Naive thymus-derived CD4-positive, alpha-beta T cell (primary cell): Measurements from ENCODE around the gene ZNF419. TPM values are rescaled to one million over a fixed set of nuclear protein-coding genes. Genes with fewer than 3 reads are reported as not detected.
"Not testable (repeated sequence)": the region's sequence is repeated elsewhere in the genome, so short reads cannot be mapped to it uniquely, and the experiment has no call there.

Source experiments
- ATAC-seq: fragments of 150-1000 bp; cut with Tn5 transposase; 2 replicates; pipeline ENCODE4 v1.10.0; 2021; ENCODE audit warnings: mild to moderate bottlenecking, moderate library complexity
- CTCF ChIA-PET: fragments of 350-600 bp; sonication (Branson Sonifier 250); formaldehyde crosslinking; loops from one replicate; lab custom pipeline; 2021; ENCODE audit warnings: antibody characterized with exemption; lab: Charles Lee
- POLR2A ChIA-PET: fragments of 350-600 bp; sonication (Branson Sonifier 250); formaldehyde crosslinking; loops from one replicate; lab custom pipeline; 2021; ENCODE audit warnings: antibody characterized with exemption, inconsistent platforms; lab: Charles Lee
- DNase-seq, 9 donors: peaks; one replicate each; pipeline versions ENCODE4 v3.0.0 to v3.0.0-alpha.2; 2020 to 2022; ENCODE audit warnings: mixed read lengths in 1 of 9
- H3K27ac ChIP-seq: one replicate; pipeline ENCODE4 v1.7.0; 2013; ENCODE audit warnings: mild to moderate bottlenecking, low read depth, low read length, moderate library complexity
- H3K27me3 ChIP-seq, 2 donors: one replicate each; pipeline ENCODE4 v1.7.0; 2013; ENCODE audit warnings: low read length in 2 of 2, mild to moderate bottlenecking in 2 of 2, moderate library complexity in 2 of 2; ENCODE audit not compliant: control insufficient read depth in 2 of 2, insufficient read depth in 2 of 2
- H3K36me3 ChIP-seq, 3 experiments: 1 replicate in 2 of 3; 2 replicates in 1 of 3; pipeline ENCODE4 v1.7.0; 2013; ENCODE audit warnings: low read length in 3 of 3, mild to moderate bottlenecking in 3 of 3, moderate library complexity in 1 of 3; ENCODE audit not compliant: insufficient read depth in 3 of 3, control insufficient read depth in 2 of 3
- H3K4me1 ChIP-seq, 2 donors: one replicate each; pipeline ENCODE4 v1.7.0; 2013; ENCODE audit warnings: low read length in 2 of 2, mild to moderate bottlenecking in 2 of 2, moderate library complexity in 1 of 2; ENCODE audit not compliant: control insufficient read depth in 2 of 2, insufficient read depth in 2 of 2
- H3K4me3 ChIP-seq: 2 replicates; pipeline ENCODE4 v1.7.0; 2013; ENCODE audit warnings: mild to moderate bottlenecking, low read length
- H3K9me3 ChIP-seq, 3 experiments: 1 replicate in 2 of 3; 2 replicates in 1 of 3; pipeline ENCODE4 v1.7.0; 2013; ENCODE audit warnings: low read length in 3 of 3; ENCODE audit not compliant: control insufficient read depth in 2 of 3
- H3K27ac Mint-ChIP-seq, 9 donors: one replicate each; pipeline ENCODE4 v1.8.0; 2020 to 2022; ENCODE audit warnings: mixed read lengths in 9 of 9, mild to moderate bottlenecking in 8 of 9, moderate library complexity in 5 of 9, inconsistent platforms in 2 of 9
- H3K27me3 Mint-ChIP-seq, 5 donors: one replicate each; pipeline ENCODE4 v1.8.0; 2021 to 2022; ENCODE audit warnings: mixed read lengths in 5 of 5, mild to moderate bottlenecking in 1 of 5
- H3K36me3 Mint-ChIP-seq, 5 donors: one replicate each; pipeline ENCODE4 v1.8.0; 2020 to 2022; ENCODE audit warnings: mixed read lengths in 5 of 5, mild to moderate bottlenecking in 3 of 5, inconsistent platforms in 1 of 5
- H3K4me1 Mint-ChIP-seq, 7 donors: one replicate each; pipeline ENCODE4 v1.8.0; 2020 to 2022; ENCODE audit warnings: mixed read lengths in 7 of 7, mild to moderate bottlenecking in 3 of 7, inconsistent platforms in 1 of 7
- H3K4me3 Mint-ChIP-seq, 10 donors: one replicate each; pipeline ENCODE4 v1.8.0; 2020 to 2022; ENCODE audit warnings: mild to moderate bottlenecking in 10 of 10, mixed read lengths in 10 of 10, moderate library complexity in 6 of 10, inconsistent platforms in 2 of 10
- H3K9me3 Mint-ChIP-seq, 11 donors: one replicate each; pipeline ENCODE4 v1.8.0; 2020 to 2022; ENCODE audit warnings: mixed read lengths in 11 of 11, mild to moderate bottlenecking in 4 of 11, inconsistent platforms in 1 of 11, moderate library complexity in 1 of 11
- intact Hi-C, 2 donors: fragments of 100-400 bp; cut with micrococcal nuclease; formaldehyde crosslinking; loops; one replicate each; pipeline ENCODE4 v1.15.1; 2023
- polyA plus RNA-seq, 2 donors: library from polyadenylated mRNA; unstranded; fragments of 300-500 nt; fragmentation: Illumina TruSeq; gene quantifications; one replicate each; pipeline ENCODE4 v1.2.3, GENCODE V29; 2021
- total RNA-seq, 6 experiments: library from RNA in 5 of 6; stranded (reverse) in 5 of 6; gene quantifications; 1 replicate in 5 of 6; 2 replicates in 1 of 6; pipeline ENCODE4 v1.2.3 and lab custom pipeline; 2021 to 2026

ZNF419 gene
- total and polyA plus RNA-seq, 7 experiments from 2014 or later, result 7.0 to 27.6 (median 11.7) TPM

GRCh38 chr19:57499332-57499679 lies 11.8 kb downstream of the ZNF419 start:
- H3K27me3 Mint-ChIP-seq, CTCF ChIA-PET, H3K27ac ChIP-seq, H3K4me3 ChIP-seq, ATAC-seq, H3K27me3 ChIP-seq, H3K4me1 ChIP-seq, DNase-seq: not testable (repeated sequence)
- H3K4me3 Mint-ChIP-seq, result peak overlapping the region; percentile 68 to 89 (median 78)
- peaks cover 21 to 36% (median 32%) of the 10 kb centered on the region in 7 donors for H3K4me1 Mint-ChIP-seq
- Histone ChIP-seq H3K36me3 (peaks cover 0 to 28% (median 7%) of the 10 kb centered on the region in 3 experiments), H3K9me3 (peaks cover 0 to 50% (median 22%) of the 10 kb centered on the region in 3 experiments)
- H3K9me3 Mint-ChIP-seq, result peaks cover 18 to 91% (median 56%) of the 10 kb centered on the region in 11 donors
- peak overlapping the region; percentile 78 to 96 (median 86) for H3K27ac Mint-ChIP-seq
- peaks cover 34 to 60% (median 57%) of the 10 kb centered on the region in 5 donors for H3K36me3 Mint-ChIP-seq
- POLR2A ChIA-PET, result interaction anchor here (0.7 to 1.1 kb wide), 3 partner anchors 11 to 80 kb away, joined by 3 to 9 read pairs (median 3); partner anchors contain the start of genes ZNF416 and ZNF419
- intact Hi-C loops, result loop anchor here (1.0 to 10.0 kb wide), 13 partner anchors 12 to 1105 kb away; partner anchors contain the start of genes ZNF211 (in 2 of the 2), ZNF419 (in 2 of the 2), ZNF549 (in 2 of the 2) and ZNF749 (in 2 of the 2)

- H3K27me3 Mint-ChIP-seq, H3K4me1 ChIP-seq, H3K27me3 ChIP-seq, CTCF ChIA-PET: not testable (repeated sequence)
- ATAC-seq (peak; percentile 99), DNase-seq (peak; percentile 89 to 97 (median 94))
- Mint-ChIP-seq H3K4me3 (peak within 1 kb of the TSS; percentile 76 to 94 (median 81)), H3K4me1 (peaks cover 21 to 36% (median 32%) of the 10 kb centered on the region in 7 donors), H3K36me3 (peaks cover 30 to 60% (median 57%) of the 10 kb centered on the region in 5 donors), H3K27ac (peak within 1 kb of the TSS; percentile 78 to 96 (median 87)), H3K9me3 (peaks cover 18 to 91% (median 52%) of the 10 kb centered on the region in 11 donors)
- POLR2A ChIA-PET, result interaction anchor here (1.0 to 1.1 kb wide), 2 partner anchors 12 to 79 kb away, joined by 3 to 9 read pairs; partner anchors contain the start of genes ZNF416 and ZNF419
- peaks cover 0 to 30% (median 9%) of the 10 kb centered on the region in 3 experiments for H3K36me3 ChIP-seq
- peak within 1 kb of the TSS; percentile 54 for H3K4me3 ChIP-seq
- peak within 1 kb of the TSS; percentile 82 for H3K27ac ChIP-seq
- H3K9me3 ChIP-seq, result peaks cover 0 to 47% (median 21%) of the 10 kb centered on the region in 3 experiments
- intact Hi-C loops, result loop anchor here (1.0 to 10.0 kb wide), 13 partner anchors 13 to 1105 kb away; partner anchors contain the start of genes ZNF211 (in 2 of the 2), ZNF419 (in 2 of the 2), ZNF549 (in 2 of the 2) and ZNF749 (in 2 of the 2)
Observed at GRCh38 chr19:57499680-57500395, 12.3 kb downstream of the ZNF419 start, which contains the start of gene ZNF773. TSS of gene ZNF773 (plus strand) at chr19:57499938. CDS start at chr19:57500081, 143 bp downstream.

DNA sequence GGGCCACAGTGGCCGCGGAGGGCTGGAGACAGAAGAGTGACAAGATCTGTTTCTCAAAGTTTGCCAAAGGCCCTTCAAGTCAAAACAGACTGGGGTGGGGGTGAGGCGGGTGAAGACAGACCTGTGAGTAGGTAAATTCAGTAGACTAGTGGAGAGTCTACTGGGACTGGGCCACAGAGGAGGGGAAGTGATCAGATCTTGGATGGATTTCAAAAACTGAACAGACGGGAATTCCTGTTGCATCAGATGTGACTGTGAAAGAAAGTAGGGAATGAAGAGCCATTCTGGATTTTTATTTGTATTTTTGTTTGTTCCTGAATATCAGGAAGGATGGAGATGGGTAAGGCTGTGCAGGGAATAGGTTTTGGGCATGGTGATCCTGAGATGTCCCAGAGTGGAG lies 12.8 kb downstream of the ZNF419 start:
- DNase-seq, CTCF ChIA-PET, ATAC-seq, H3K4me1 ChIP-seq, H3K27me3 ChIP-seq, intact Hi-C loops, H3K27me3 Mint-ChIP-seq: not testable (repeated sequence)
- Mint-ChIP-seq H3K27ac (peak overlapping the region; percentile 39 to 87 (median 72)), H3K4me3 (peak overlapping the region; percentile 76 to 94 (median 81)), H3K36me3 (peaks cover 30 to 60% (median 59%) of the 10 kb centered on the region in 5 donors), H3K4me1 (peaks cover 21 to 36% (median 32%) of the 10 kb centered on the region in 7 donors), H3K9me3 (peaks cover 18 to 91% (median 50%) of the 10 kb centered on the region in 11 donors)
- H3K4me3 ChIP-seq, result peak overlapping the region; percentile 51
- H3K27ac ChIP-seq, result peak overlapping the region; percentile 43
- H3K36me3 ChIP-seq, result peaks cover 3 to 36% (median 12%) of the 10 kb centered on the region in 3 experiments
- H3K9me3 ChIP-seq, result peaks cover 0 to 45% (median 21%) of the 10 kb centered on the region in 3 experiments
- POLR2A ChIA-PET, result interaction anchor here (1.0 to 1.1 kb wide), 3 partner anchors 13 to 79 kb away, joined by 3 to 9 read pairs (median 3); partner anchors contain the start of genes ZNF416 and ZNF419

- POLR2A ChIA-PET, result no interaction called here
- peaks cover 0 to under 1% of the 10 kb centered on the region in 2 donors for H3K4me1 ChIP-seq
- Mint-ChIP-seq H3K4me3 (peak overlapping the region in 2 of 10 donors; percentile 52 to 64), H3K27ac (no peak overlapping the region), H3K36me3 (peaks cover 47 to 88% (median 82%) of the 10 kb centered on the region in 5 donors), H3K27me3 (no peaks in the 10 kb centered on the region), H3K9me3 (peaks cover 19 to 93% (median 66%) of the 10 kb centered on the region in 11 donors), H3K4me1 (peaks cover 7 to 21% (median 16%) of the 10 kb centered on the region in 7 donors)
- peaks cover 0 to 66% (median 23%) of the 10 kb centered on the region in 3 experiments for H3K9me3 ChIP-seq
- no peaks in the 10 kb centered on the region for H3K27me3 ChIP-seq
- ATAC-seq (no peak), DNase-seq (no peak)
- intact Hi-C loops, result no loop called here
- no peak overlapping the region for H3K4me3 ChIP-seq
- H3K27ac ChIP-seq, result no peak overlapping the region
- H3K36me3 ChIP-seq, result peaks cover 23 to 69% (median 34%) of the 10 kb centered on the region in 3 experiments
- CTCF ChIA-PET, result no interaction called here
Observed at GRCh38 chr19:57506163-57506562, 18.6 kb downstream of the ZNF419 start.

GRCh38 chr19:57511484-57511883 lies 23.9 kb downstream of the ZNF419 start:
- no peak overlapping the region for H3K27ac Mint-ChIP-seq
- peaks cover 11 to 83% (median 32%) of the 10 kb centered on the region in 3 experiments for H3K9me3 ChIP-seq

GRCh38 chr19:57512845-57513244 lies 25.3 kb downstream of the ZNF419 start:
- POLR2A ChIA-PET, result no interaction called here
- no peak for DNase-seq
- no peak overlapping the region for H3K4me3 Mint-ChIP-seq
- Histone ChIP-seq H3K27me3 (no peaks in the 10 kb centered on the region), H3K27ac (no peak overlapping the region), H3K4me1 (no peaks in the 10 kb centered on the region), H3K9me3 (peaks cover 11 to 80% (median 26%) of the 10 kb centered on the region in 3 experiments), H3K4me3 (peak overlapping the region; percentile 25), H3K36me3 (peaks cover 0 to 61% (median 4%) of the 10 kb centered on the region in 3 experiments)
- H3K4me1 Mint-ChIP-seq, result no peaks in the 10 kb centered on the region
- no peak for ATAC-seq
- H3K36me3 Mint-ChIP-seq, result peaks cover 45 to 82% (median 79%) of the 10 kb centered on the region in 5 donors
- intact Hi-C loops, result no loop called here
- peaks cover 17 to 93% (median 68%) of the 10 kb centered on the region in 11 donors for H3K9me3 Mint-ChIP-seq
- CTCF ChIA-PET, result no interaction called here
- H3K27me3 Mint-ChIP-seq, result no peaks in the 10 kb centered on the region
- no peak overlapping the region for H3K27ac Mint-ChIP-seq

More at GRCh38 chr19:57511484-57511883, 23.9 kb downstream of the ZNF419 start:
- ChIA-PET CTCF (interaction anchor here (0.7 kb wide), 1 partner anchor 490 kb away, joined by 4 read pairs; no protein-coding TSS in a partner anchor), POLR2A (no interaction called here)
- Mint-ChIP-seq H3K9me3 (peaks cover 17 to 92% (median 73%) of the 10 kb centered on the region in 11 donors), H3K4me1 (no peaks in the 10 kb centered on the region), H3K4me3 (no peak overlapping the region), H3K27me3 (no peaks in the 10 kb centered on the region), H3K36me3 (peaks cover 47 to 81% (median 79%) of the 10 kb centered on the region in 5 donors)
- intact Hi-C loops, result no loop called here
- no peak for DNase-seq
- peaks cover 11 to 62% (median 15%) of the 10 kb centered on the region in 3 experiments for H3K36me3 ChIP-seq
- no peaks in the 10 kb centered on the region for H3K4me1 ChIP-seq
- no peaks in the 10 kb centered on the region for H3K27me3 ChIP-seq
- H3K27ac ChIP-seq, result no peak overlapping the region
- no peak overlapping the region for H3K4me3 ChIP-seq
- ATAC-seq, result no peak
